Body of pancreas (tissue), 4 donors: Measurements from ENCODE around the gene CISH. TPM values are rescaled to one million over a fixed set of nuclear protein-coding genes. Genes with fewer than 3 reads are reported as not detected.

Source experiments
- ATAC-seq: fragments of 150-250 bp; one replicate; pipeline ENCODE4 v1.9.1; 2016
- DNase-seq, 4 donors: peaks; one replicate each; pipeline ENCODE4 v3.0.0-alpha.2; 2019
- H3K27ac ChIP-seq, 4 donors: fragments of 200-600 bp; sonication (generic); 1 replicate in 3 of 4; 2 replicates in 1 of 4; pipeline versions ENCODE4 v1.5.1 to v1.6.1; 2016 to 2019; ENCODE audit warnings: mild to moderate bottlenecking in 1 of 4, mixed read lengths in 1 of 4, moderate library complexity in 1 of 4
- H3K27me3 ChIP-seq, 2 donors: fragments of 200-600 bp; sonication (generic); one replicate each; pipeline ENCODE4 v1.6.0; 2016; ENCODE audit warnings: mild to moderate bottlenecking in 1 of 2
- H3K36me3 ChIP-seq, 2 donors: fragments of 200-600 bp; sonication (generic); replicated peaks in 1 of 2; 2 replicates each; pipeline ENCODE4 v1.5.1; 2016; ENCODE audit warnings: low read depth in 2 of 2; ENCODE audit not compliant: insufficient read depth in 1 of 2
- H3K4me1 ChIP-seq: fragments of 200-600 bp; sonication (generic); one replicate; pipeline ENCODE4 v1.6.0; 2016
- H3K4me3 ChIP-seq, 2 donors: fragments of 200-600 bp; sonication (generic); 1 replicate in 1 of 2; 2 replicates in 1 of 2; pipeline ENCODE4 v1.5.1; 2016 to 2019
- H3K9me3 ChIP-seq, 3 donors: fragments of 200-600 bp; sonication (generic); 1 replicate in 2 of 3; 2 replicates in 1 of 3; pipeline ENCODE4 v1.5.1; 2016
- POLR2A ChIP-seq, 3 donors: fragments of 450-650 bp; IDR thresholded peaks; one replicate each; pipeline ENCODE4 v1.6.1; 2016; ENCODE audit warnings: antibody characterized with exemption in 3 of 3, mild to moderate bottlenecking in 2 of 3
- WGBS, 2 donors: methylation state at CpG; one replicate each; pipeline ENCODE4 v1.1.5; 2017; 5-methylcytosine and 5-hydroxymethylcytosine counted together
- intact Hi-C: fragments of 100-400 bp; cut with DNase I; formaldehyde crosslinking; loops from one replicate; pipeline ENCODE4 v1.15.1; 2023
- total RNA-seq, 2 donors: library from RNA; depleted of rRNA; stranded (reverse); fragments of >200 nt; gene quantifications; one replicate each; pipeline ENCODE4 v1.1.0, GENCODE V29; 2016
- TF ChIP-seq, protein P1 (sequence below), 7 experiments: fragments of 450-650 bp in 4 of 7; fragments of 200-600 bp in 3 of 7; sonication (generic) in 3 of 7; IDR thresholded peaks; one replicate each; pipeline ENCODE4 v1.5.1; 2016 to 2019; ENCODE audit warnings: antibody characterized with exemption in 7 of 7

CISH gene
- total RNA-seq, 2 donors from 2014 or later: 4.9 to 19.8 TPM

DNA sequence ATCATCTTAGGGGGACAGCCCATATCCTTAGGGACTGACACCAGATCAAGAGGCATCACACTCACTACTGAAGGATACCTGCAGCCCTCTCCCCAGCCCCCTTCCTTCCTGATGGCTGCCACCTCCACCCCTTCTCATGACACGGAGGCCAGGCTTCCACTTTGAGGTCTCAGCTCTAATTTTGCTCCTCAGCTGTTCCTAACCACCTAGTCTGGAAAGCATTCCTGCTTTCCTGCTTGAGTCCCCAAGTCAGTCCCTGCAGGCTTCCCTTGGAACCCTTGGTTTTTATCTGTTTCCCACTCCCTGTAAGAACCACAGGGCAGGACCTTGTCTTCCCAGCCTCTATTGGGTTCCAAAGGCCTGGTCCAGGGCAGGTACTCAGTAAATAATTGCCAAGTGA is 47.3 kb downstream of the CISH start:
- ATAC-seq: no peak
- no peak overlapping the region for H3K4me3 ChIP-seq
- TF ChIP-seq, protein P1, sequence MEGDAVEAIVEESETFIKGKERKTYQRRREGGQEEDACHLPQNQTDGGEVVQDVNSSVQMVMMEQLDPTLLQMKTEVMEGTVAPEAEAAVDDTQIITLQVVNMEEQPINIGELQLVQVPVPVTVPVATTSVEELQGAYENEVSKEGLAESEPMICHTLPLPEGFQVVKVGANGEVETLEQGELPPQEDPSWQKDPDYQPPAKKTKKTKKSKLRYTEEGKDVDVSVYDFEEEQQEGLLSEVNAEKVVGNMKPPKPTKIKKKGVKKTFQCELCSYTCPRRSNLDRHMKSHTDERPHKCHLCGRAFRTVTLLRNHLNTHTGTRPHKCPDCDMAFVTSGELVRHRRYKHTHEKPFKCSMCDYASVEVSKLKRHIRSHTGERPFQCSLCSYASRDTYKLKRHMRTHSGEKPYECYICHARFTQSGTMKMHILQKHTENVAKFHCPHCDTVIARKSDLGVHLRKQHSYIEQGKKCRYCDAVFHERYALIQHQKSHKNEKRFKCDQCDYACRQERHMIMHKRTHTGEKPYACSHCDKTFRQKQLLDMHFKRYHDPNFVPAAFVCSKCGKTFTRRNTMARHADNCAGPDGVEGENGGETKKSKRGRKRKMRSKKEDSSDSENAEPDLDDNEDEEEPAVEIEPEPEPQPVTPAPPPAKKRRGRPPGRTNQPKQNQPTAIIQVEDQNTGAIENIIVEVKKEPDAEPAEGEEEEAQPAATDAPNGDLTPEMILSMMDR (IDR thresholded peaks at IDR 0.05): no peak
- no peak for TF ChIP-seq POLR2A (IDR thresholded peaks at IDR 0.05)
- H3K9me3 ChIP-seq: no peaks in the 10 kb centered on the region
- 78 to 90% methylated on average over 1 of the region's 1 CpG for WGBS, 2 donors
- no peak overlapping the region for H3K27ac ChIP-seq
- H3K27me3 ChIP-seq: no peaks in the 10 kb centered on the region
- DNase-seq: no peak
- H3K4me1 ChIP-seq: peaks cover 18% of the 10 kb centered on the region
- no peaks in the 10 kb centered on the region for H3K36me3 ChIP-seq
- intact Hi-C loops: no loop called here

DNA sequence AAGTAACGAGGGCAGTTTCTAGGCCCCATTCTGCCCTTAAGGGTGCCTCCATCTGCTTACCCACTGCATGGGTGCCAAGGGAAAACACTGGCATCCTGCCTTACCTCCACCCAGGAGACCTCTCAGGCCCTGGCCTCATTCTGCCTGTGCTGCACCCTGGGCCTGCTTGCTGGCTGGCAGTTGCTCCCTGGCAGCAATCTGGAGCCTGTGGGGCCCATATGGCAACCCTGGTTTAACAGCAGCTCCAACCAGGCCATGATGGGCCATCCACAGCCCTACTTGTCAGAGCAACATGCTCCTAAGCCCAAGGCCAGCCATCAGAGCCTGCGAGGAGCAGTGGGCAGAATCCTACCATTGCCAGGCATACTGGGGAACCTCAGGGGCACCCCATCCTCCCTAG is 47.7 kb downstream of the CISH start:
- H3K4me3 ChIP-seq: no peak overlapping the region
- H3K27ac ChIP-seq: no peak overlapping the region
- no peak for ATAC-seq
- H3K9me3 ChIP-seq: no peaks in the 10 kb centered on the region
- no peaks in the 10 kb centered on the region for H3K36me3 ChIP-seq
- 68 to 79% methylated on average over 2 of the region's 2 CpGs for WGBS, 2 donors
- no peaks in the 10 kb centered on the region for H3K27me3 ChIP-seq
- H3K4me1 ChIP-seq: peaks cover 18% of the 10 kb centered on the region
- no peak for DNase-seq
- intact Hi-C loops: no loop called here
- TF ChIP-seq POLR2A (IDR thresholded peaks at IDR 0.05): no peak
- TF ChIP-seq, protein P1 (IDR thresholded peaks at IDR 0.05): no peak

DNA sequence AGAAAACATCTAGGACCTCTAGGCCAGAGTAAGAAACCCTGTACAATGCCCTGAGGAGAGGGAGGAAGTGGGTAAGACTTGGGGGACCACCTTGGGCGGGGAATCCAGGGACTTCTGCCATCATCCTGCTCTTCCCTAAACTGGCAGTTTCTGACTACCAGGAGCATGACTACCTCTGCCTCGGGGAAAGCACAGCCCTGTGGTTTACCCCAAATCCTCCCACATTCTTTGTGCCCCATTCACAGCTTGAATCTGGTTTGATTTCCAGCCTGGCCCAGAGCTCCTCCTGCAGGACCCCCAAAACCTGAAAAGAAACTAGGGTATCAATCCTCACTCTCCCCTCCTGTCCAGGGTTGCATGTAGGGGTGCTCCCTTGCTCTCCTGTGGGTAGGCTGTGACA is 48.7 kb downstream of the CISH start:
- Histone ChIP-seq H3K27ac (no peak overlapping the region), H3K9me3 (no peaks in the 10 kb centered on the region), H3K27me3 (no peaks in the 10 kb centered on the region), H3K36me3 (no peaks in the 10 kb centered on the region), H3K4me3 (no peak overlapping the region), H3K4me1 (peaks cover 12% of the 10 kb centered on the region)
- ATAC-seq (no peak), DNase-seq (no peak)
- intact Hi-C loops: no loop called here
- 77 to 80% methylated on average over 2 of the region's 2 CpGs for WGBS, 2 donors
- TF ChIP-seq POLR2A (IDR thresholded peaks at IDR 0.05): no peak
- TF ChIP-seq, protein P1 (IDR thresholded peaks at IDR 0.05): no peak

DNA sequence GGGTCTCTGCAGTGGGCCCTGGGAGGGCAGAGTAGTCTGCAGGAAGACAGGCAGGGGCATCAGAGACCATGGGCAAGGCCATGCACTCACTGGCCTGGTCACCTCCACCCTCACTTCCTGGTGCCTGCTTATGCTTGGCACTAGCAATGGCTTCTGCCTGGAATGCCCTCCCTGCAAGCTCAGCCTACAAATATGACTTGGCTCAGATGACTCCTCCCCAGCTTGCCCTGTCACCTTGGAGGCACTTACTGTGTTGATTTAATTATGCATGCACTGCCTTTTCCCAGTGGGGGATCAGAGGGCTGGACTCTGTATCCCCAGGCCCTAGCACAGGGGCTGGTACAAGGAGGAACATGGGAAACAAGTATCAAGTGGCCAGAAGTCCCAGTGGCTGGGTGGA is 51.9 kb downstream of the CISH start:
- ATAC-seq: peak; percentile 45
- Histone ChIP-seq H3K27ac (no peak overlapping the region), H3K9me3 (no peaks in the 10 kb centered on the region), H3K4me3 (no peak overlapping the region), H3K27me3 (no peaks in the 10 kb centered on the region), H3K4me1 (no peaks in the 10 kb centered on the region), H3K36me3 (no peaks in the 10 kb centered on the region)
- no peak for TF ChIP-seq POLR2A (IDR thresholded peaks at IDR 0.05)
- TF ChIP-seq, protein P1 (IDR thresholded peaks at IDR 0.05): no peak
- intact Hi-C loops: no loop called here
- no peak for DNase-seq

DNA sequence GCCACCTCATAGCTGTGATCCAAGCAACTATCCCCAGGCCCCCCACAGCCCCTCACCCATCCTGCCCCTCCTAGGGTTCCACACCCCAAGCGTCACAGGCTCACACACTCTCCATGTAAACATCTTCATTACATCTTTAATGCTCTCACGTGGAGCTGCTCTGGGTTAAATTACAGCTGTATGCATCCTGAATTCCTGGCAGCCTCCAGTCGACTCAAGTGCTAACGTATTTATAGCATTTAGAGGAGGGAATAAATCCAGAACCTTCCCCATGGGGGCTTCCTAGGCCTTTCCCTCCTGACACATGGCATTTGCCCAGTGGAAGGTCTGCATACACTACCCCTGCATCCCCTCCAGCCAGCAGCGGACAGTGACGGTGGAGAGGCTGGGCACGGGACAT is 53.7 kb downstream of the CISH start:
- intact Hi-C loops: no loop called here
- WGBS, 2 donors: 63 to 69% methylated on average over 6 to 7 of the region's 7 CpGs
- no peak for TF ChIP-seq POLR2A (IDR thresholded peaks at IDR 0.05)
- TF ChIP-seq, protein P1 (IDR thresholded peaks at IDR 0.05): no peak

More for the DNA sequence above, 53.7 kb downstream of the CISH start:
- no peaks in the 10 kb centered on the region for H3K4me1 ChIP-seq
- no peaks in the 10 kb centered on the region for H3K36me3 ChIP-seq
- no peak overlapping the region for H3K4me3 ChIP-seq
- H3K27me3 ChIP-seq: no peaks in the 10 kb centered on the region
- no peak overlapping the region for H3K27ac ChIP-seq
- no peak for ATAC-seq
- no peak for DNase-seq
- H3K9me3 ChIP-seq: no peaks in the 10 kb centered on the region
